ENCODE results near the gene RPL22.

- TF ChIP-seq, protein P1, sequence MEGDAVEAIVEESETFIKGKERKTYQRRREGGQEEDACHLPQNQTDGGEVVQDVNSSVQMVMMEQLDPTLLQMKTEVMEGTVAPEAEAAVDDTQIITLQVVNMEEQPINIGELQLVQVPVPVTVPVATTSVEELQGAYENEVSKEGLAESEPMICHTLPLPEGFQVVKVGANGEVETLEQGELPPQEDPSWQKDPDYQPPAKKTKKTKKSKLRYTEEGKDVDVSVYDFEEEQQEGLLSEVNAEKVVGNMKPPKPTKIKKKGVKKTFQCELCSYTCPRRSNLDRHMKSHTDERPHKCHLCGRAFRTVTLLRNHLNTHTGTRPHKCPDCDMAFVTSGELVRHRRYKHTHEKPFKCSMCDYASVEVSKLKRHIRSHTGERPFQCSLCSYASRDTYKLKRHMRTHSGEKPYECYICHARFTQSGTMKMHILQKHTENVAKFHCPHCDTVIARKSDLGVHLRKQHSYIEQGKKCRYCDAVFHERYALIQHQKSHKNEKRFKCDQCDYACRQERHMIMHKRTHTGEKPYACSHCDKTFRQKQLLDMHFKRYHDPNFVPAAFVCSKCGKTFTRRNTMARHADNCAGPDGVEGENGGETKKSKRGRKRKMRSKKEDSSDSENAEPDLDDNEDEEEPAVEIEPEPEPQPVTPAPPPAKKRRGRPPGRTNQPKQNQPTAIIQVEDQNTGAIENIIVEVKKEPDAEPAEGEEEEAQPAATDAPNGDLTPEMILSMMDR (IDR thresholded peaks at IDR 0.05): no peak
- no peak for TF ChIP-seq POLR2A (IDR thresholded peaks at IDR 0.05)
Measured at GRCh38 chr1:6239213-6239752, 39.9 kb upstream of the RPL22 start.

Data from heart left ventricle (tissue), 13 donors.